Liver (tissue), 9 donors: Measurements from ENCODE around the gene SERINC5. TPM values are rescaled to one million over a fixed set of nuclear protein-coding genes. Genes with fewer than 3 reads are reported as not detected.

ENCODE experiments used
- DNase-seq: peaks from one replicate; pipeline ENCODE4 v3.0.0-alpha.2; 2017; ENCODE audit warnings: low spot score
- H3K27ac ChIP-seq, 2 donors: one replicate each; pipeline ENCODE4 v1.7.0; 2013; ENCODE audit warnings: inconsistent platforms in 2 of 2, low read length in 2 of 2, control low read depth in 1 of 2, low read depth in 1 of 2, mild to moderate bottlenecking in 1 of 2
- H3K27me3 ChIP-seq, 4 donors: one replicate each; pipeline versions ENCODE4 v1.6.1 to v1.7.0; 2013; ENCODE audit warnings: low read length in 3 of 4, inconsistent platforms in 1 of 4, mild to moderate bottlenecking in 1 of 4, moderate library complexity in 1 of 4; ENCODE audit not compliant: control insufficient read depth in 4 of 4, insufficient read depth in 4 of 4
- H3K36me3 ChIP-seq, 4 donors: one replicate each; pipeline versions ENCODE4 v1.6.1 to v1.7.0; 2013; ENCODE audit warnings: low read length in 3 of 4, mild to moderate bottlenecking in 3 of 4, low read depth in 1 of 4, moderate library complexity in 1 of 4; ENCODE audit not compliant: control insufficient read depth in 4 of 4, insufficient read depth in 3 of 4
- H3K4me1 ChIP-seq, 4 donors: one replicate each; pipeline versions ENCODE4 v1.6.1 to v1.7.0; 2013; ENCODE audit warnings: low read length in 3 of 4, mild to moderate bottlenecking in 3 of 4, moderate library complexity in 1 of 4; ENCODE audit not compliant: control insufficient read depth in 4 of 4, insufficient read depth in 4 of 4
- H3K4me3 ChIP-seq, 3 donors: one replicate each; pipeline versions ENCODE4 v1.6.1 to v1.7.0; 2013; ENCODE audit warnings: low read length in 3 of 3, control low read depth in 1 of 3, low read depth in 1 of 3, mild to moderate bottlenecking in 1 of 3
- H3K9ac ChIP-seq, 2 donors: one replicate each; pipeline ENCODE4 v1.7.0; 2013; ENCODE audit warnings: low read length in 2 of 2, mild to moderate bottlenecking in 2 of 2, moderate library complexity in 2 of 2, control low read depth in 1 of 2, low read depth in 1 of 2
- H3K9me3 ChIP-seq, 4 donors: one replicate each; pipeline versions ENCODE4 v1.6.1 to v1.7.0; 2013; ENCODE audit warnings: low read length in 3 of 4; ENCODE audit not compliant: control insufficient read depth in 4 of 4
- FOXA2 ChIP-seq: IDR thresholded peaks from 2 replicates; pipeline ENCODE4 v1.6.1; 2016; ENCODE audit warnings: antibody characterized with exemption
- GABPA ChIP-seq, 2 donors: IDR thresholded peaks in 1 of 2; conservative IDR thresholded peaks in 1 of 2; 2 replicates each; pipeline ENCODE4 v1.6.1; 2016; ENCODE audit warnings: antibody characterized with exemption in 2 of 2, mild to moderate bottlenecking in 1 of 2, moderate library complexity in 1 of 2
- HNF4A ChIP-seq, 2 donors: conservative IDR thresholded peaks; 2 replicates each; pipeline ENCODE4 v1.6.1; 2016; ENCODE audit warnings: antibody characterized with exemption in 2 of 2, mild to moderate bottlenecking in 2 of 2
- HNF4G ChIP-seq: IDR thresholded peaks from 2 replicates; pipeline ENCODE4 v1.6.1; 2016; ENCODE audit warnings: antibody characterized with exemption
- JUND ChIP-seq, 2 donors: IDR thresholded peaks; 2 replicates each; pipeline ENCODE4 v1.6.1; 2016; ENCODE audit warnings: antibody characterized with exemption in 2 of 2
- NR2F2 ChIP-seq: IDR thresholded peaks from 2 replicates; pipeline ENCODE4 v1.6.1; 2016; ENCODE audit warnings: antibody characterized with exemption
- RAD21 ChIP-seq, 2 donors: IDR thresholded peaks; 2 replicates each; pipeline ENCODE4 v1.6.1; 2016; ENCODE audit warnings: antibody characterized with exemption in 2 of 2, mild to moderate bottlenecking in 2 of 2
- RXRA ChIP-seq, 2 donors: IDR thresholded peaks; 2 replicates each; pipeline ENCODE4 v1.6.1; 2017 to 2018; ENCODE audit warnings: antibody characterized with exemption in 2 of 2, mild to moderate bottlenecking in 1 of 2
- SP1 ChIP-seq: IDR thresholded peaks from 2 replicates; pipeline ENCODE4 v1.6.1; 2018; ENCODE audit warnings: antibody characterized with exemption, mild to moderate bottlenecking
- TAF1 ChIP-seq: conservative IDR thresholded peaks from 2 replicates; pipeline ENCODE4 v1.6.1; 2016; ENCODE audit warnings: antibody characterized with exemption, mild to moderate bottlenecking
- YY1 ChIP-seq: IDR thresholded peaks from 2 replicates; pipeline ENCODE4 v1.6.1; 2016; ENCODE audit warnings: antibody characterized with exemption, mild to moderate bottlenecking
- WGBS: extraction: QIAGEN DNeasy Blood & Tissue Kit; methylation state at CpG from one replicate; pipeline ENCODE4 v1.1.7; 2013; 5-methylcytosine and 5-hydroxymethylcytosine counted together
- polyA plus RNA-seq, 2 donors: library from polyadenylated mRNA; stranded (reverse) in 1 of 2; unstranded in 1 of 2; fragments of 200-250 nt in 1 of 2; fragments of >200 nt in 1 of 2; fragmentation: Nextera tagmentation in 1 of 2; extraction: Ambion mirVana in 1 of 2; gene quantifications; one replicate each; pipeline versions ENCODE4 v1.2.1 to v1.2.3, GENCODE V29; 2013 to 2015
- total RNA-seq, 2 donors: library from RNA; depleted of rRNA; stranded (reverse); fragments of >200 nt; gene quantifications; one replicate each; pipeline ENCODE4 v1.2.3, GENCODE V29; 2014
- TF ChIP-seq, protein P1 (sequence below): IDR thresholded peaks from 2 replicates; pipeline ENCODE4 v1.6.1; 2016; ENCODE audit warnings: antibody characterized with exemption
- TF ChIP-seq, protein P2 (sequence below): fragments of 150-350 bp; IDR thresholded peaks from 2 replicates; pipeline ENCODE4 v1.5.1; 2017; ENCODE audit warnings: improper control_type of control experiment, low read depth, low read length; ENCODE audit not compliant: missing input control
- TF ChIP-seq, protein P3 (sequence below): IDR thresholded peaks from 2 replicates; pipeline ENCODE4 v1.6.1; 2016; ENCODE audit warnings: antibody characterized with exemption
- TF ChIP-seq, protein P4 (sequence below): IDR thresholded peaks from 2 replicates; pipeline ENCODE4 v1.6.1; 2016; ENCODE audit warnings: antibody characterized with exemption, mild to moderate bottlenecking
- TF ChIP-seq, protein P5 (sequence below): IDR thresholded peaks from 2 replicates; pipeline ENCODE4 v1.6.1; 2016; ENCODE audit warnings: antibody characterized with exemption
- donor health status: healthy.
- donor health status: healthy.
- donor health status: healthy.
- donor health status: healthy.
- donor health status: healthy.

The SERINC5 gene
- total and polyA plus RNA-seq, 4 donors, result 22.2 to 82.3 (median 32.0) TPM

DNA sequence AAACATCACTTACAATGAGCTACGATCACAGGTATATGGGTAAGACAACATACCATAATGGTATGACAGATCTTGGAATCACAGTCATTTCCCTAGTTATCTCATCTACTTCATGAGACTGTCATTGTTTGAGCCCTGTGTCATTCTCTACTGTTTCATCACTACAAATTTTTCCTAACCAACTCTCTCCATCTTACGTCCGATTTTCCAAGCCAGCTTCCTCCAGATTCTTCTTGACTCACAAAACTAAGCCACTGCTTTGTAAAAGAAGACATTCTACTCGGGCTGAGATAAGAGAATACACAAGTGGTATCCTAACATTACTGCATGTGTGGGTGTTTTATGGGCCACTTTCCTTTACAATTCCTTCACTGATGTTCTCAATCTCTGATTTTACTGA is 49.6 kb downstream of the SERINC5 start:
- DNase-seq, result no peak
- no peak overlapping the region for H3K9ac ChIP-seq
- WGBS, result 79% methylated on average over 4 of the region's 4 CpGs
- H3K4me3 ChIP-seq, result no peak overlapping the region
- peaks cover 5 to 8% (median 6%) of the 10 kb centered on the region in 4 donors for H3K36me3 ChIP-seq
- no peak for TF ChIP-seq RAD21 (IDR thresholded peaks at IDR 0.05)
- TF ChIP-seq GABPA (IDR thresholded peaks at IDR 0.05 in 1 of 2, conservative IDR thresholded peaks at IDR 0.05 in 1 of 2), result no peak
- TF ChIP-seq HNF4A (conservative IDR thresholded peaks at IDR 0.05), result no peak
- TF ChIP-seq, protein P1, sequence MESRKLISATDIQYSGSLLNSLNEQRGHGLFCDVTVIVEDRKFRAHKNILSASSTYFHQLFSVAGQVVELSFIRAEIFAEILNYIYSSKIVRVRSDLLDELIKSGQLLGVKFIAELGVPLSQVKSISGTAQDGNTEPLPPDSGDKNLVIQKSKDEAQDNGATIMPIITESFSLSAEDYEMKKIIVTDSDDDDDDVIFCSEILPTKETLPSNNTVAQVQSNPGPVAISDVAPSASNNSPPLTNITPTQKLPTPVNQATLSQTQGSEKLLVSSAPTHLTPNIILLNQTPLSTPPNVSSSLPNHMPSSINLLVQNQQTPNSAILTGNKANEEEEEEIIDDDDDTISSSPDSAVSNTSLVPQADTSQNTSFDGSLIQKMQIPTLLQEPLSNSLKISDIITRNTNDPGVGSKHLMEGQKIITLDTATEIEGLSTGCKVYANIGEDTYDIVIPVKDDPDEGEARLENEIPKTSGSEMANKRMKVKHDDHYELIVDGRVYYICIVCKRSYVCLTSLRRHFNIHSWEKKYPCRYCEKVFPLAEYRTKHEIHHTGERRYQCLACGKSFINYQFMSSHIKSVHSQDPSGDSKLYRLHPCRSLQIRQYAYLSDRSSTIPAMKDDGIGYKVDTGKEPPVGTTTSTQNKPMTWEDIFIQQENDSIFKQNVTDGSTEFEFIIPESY, result no peak
- TF ChIP-seq YY1, result no peak
- no peak for TF ChIP-seq SP1
- TF ChIP-seq, protein P2, sequence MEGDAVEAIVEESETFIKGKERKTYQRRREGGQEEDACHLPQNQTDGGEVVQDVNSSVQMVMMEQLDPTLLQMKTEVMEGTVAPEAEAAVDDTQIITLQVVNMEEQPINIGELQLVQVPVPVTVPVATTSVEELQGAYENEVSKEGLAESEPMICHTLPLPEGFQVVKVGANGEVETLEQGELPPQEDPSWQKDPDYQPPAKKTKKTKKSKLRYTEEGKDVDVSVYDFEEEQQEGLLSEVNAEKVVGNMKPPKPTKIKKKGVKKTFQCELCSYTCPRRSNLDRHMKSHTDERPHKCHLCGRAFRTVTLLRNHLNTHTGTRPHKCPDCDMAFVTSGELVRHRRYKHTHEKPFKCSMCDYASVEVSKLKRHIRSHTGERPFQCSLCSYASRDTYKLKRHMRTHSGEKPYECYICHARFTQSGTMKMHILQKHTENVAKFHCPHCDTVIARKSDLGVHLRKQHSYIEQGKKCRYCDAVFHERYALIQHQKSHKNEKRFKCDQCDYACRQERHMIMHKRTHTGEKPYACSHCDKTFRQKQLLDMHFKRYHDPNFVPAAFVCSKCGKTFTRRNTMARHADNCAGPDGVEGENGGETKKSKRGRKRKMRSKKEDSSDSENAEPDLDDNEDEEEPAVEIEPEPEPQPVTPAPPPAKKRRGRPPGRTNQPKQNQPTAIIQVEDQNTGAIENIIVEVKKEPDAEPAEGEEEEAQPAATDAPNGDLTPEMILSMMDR, result no peak
- TF ChIP-seq, protein P3, sequence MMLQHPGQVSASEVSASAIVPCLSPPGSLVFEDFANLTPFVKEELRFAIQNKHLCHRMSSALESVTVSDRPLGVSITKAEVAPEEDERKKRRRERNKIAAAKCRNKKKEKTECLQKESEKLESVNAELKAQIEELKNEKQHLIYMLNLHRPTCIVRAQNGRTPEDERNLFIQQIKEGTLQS, result no peak
- TF ChIP-seq HNF4G, result no peak
- TF ChIP-seq, protein P4, sequence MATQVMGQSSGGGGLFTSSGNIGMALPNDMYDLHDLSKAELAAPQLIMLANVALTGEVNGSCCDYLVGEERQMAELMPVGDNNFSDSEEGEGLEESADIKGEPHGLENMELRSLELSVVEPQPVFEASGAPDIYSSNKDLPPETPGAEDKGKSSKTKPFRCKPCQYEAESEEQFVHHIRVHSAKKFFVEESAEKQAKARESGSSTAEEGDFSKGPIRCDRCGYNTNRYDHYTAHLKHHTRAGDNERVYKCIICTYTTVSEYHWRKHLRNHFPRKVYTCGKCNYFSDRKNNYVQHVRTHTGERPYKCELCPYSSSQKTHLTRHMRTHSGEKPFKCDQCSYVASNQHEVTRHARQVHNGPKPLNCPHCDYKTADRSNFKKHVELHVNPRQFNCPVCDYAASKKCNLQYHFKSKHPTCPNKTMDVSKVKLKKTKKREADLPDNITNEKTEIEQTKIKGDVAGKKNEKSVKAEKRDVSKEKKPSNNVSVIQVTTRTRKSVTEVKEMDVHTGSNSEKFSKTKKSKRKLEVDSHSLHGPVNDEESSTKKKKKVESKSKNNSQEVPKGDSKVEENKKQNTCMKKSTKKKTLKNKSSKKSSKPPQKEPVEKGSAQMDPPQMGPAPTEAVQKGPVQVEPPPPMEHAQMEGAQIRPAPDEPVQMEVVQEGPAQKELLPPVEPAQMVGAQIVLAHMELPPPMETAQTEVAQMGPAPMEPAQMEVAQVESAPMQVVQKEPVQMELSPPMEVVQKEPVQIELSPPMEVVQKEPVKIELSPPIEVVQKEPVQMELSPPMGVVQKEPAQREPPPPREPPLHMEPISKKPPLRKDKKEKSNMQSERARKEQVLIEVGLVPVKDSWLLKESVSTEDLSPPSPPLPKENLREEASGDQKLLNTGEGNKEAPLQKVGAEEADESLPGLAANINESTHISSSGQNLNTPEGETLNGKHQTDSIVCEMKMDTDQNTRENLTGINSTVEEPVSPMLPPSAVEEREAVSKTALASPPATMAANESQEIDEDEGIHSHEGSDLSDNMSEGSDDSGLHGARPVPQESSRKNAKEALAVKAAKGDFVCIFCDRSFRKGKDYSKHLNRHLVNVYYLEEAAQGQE, result no peak
- TF ChIP-seq NR2F2, result no peak
- no peak for TF ChIP-seq TAF1
- no peak for TF ChIP-seq FOXA2
- no peaks in the 10 kb centered on the region for H3K27me3 ChIP-seq
- H3K27ac ChIP-seq, result peak overlapping the region; percentile 62 to 68
- H3K4me1 ChIP-seq, result peaks cover 21 to 72% (median 42%) of the 10 kb centered on the region in 4 donors
- H3K9me3 ChIP-seq, result no peaks in the 10 kb centered on the region

DNA sequence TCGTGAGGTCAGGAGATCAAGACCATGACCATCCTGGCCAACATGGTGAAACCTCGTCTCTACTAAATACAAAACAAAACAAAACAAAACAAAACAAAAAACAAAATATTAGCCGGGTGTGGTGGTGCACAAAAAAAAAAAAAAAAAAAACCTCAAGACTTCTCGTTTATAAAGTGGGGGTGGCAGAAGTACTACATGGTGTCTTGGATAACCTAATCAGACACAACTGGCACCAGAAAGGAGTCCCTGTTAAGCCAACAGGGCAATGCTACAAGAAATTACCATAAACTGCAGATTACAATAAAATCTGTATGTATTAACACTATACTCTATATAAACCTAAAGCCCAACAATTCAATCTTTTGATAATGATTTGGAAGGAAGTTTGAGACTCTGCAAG is 50.0 kb downstream of the SERINC5 start:
- no peak for TF ChIP-seq NR2F2
- TF ChIP-seq HNF4G, result no peak
- TF ChIP-seq, protein P5, sequence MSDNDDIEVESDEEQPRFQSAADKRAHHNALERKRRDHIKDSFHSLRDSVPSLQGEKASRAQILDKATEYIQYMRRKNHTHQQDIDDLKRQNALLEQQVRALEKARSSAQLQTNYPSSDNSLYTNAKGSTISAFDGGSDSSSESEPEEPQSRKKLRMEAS, result no peak
- no peak for TF ChIP-seq YY1
- no peak for TF ChIP-seq HNF4A (conservative IDR thresholded peaks at IDR 0.05)
- no peak for TF ChIP-seq JUND (IDR thresholded peaks at IDR 0.05)
- TF ChIP-seq, protein P1, result no peak
- TF ChIP-seq SP1, result no peak
- TF ChIP-seq GABPA (IDR thresholded peaks at IDR 0.05 in 1 of 2, conservative IDR thresholded peaks at IDR 0.05 in 1 of 2), result no peak
- TF ChIP-seq, protein P3, result no peak
- TF ChIP-seq, protein P4, result no peak
- TF ChIP-seq RAD21 (IDR thresholded peaks at IDR 0.05), result no peak
- no peak for TF ChIP-seq RXRA (IDR thresholded peaks at IDR 0.05)
- Histone ChIP-seq H3K27me3 (no peaks in the 10 kb centered on the region), H3K36me3 (peaks cover 5 to 8% (median 7%) of the 10 kb centered on the region in 4 donors), H3K4me3 (no peak overlapping the region), H3K27ac (peak overlapping the region; percentile 22 to 68), H3K9me3 (no peaks in the 10 kb centered on the region), H3K4me1 (peaks cover 20 to 68% (median 40%) of the 10 kb centered on the region in 4 donors), H3K9ac (no peak overlapping the region)
- DNase-seq, result no peak
- 69% methylated on average over 4 of the region's 4 CpGs for WGBS
